Keratinocyte (primary cell): ENCODE results near the gene FOXI2.

Source experiments
- EZH2 ChIP-seq: IDR thresholded peaks from one replicate; pipeline ENCODE4 v1.6.1; 2012; ENCODE audit warnings: inconsistent platforms, mild to moderate bottlenecking, low read length, moderate library complexity
- TF ChIP-seq, protein P1 (sequence below), 3 experiments: IDR thresholded peaks in 1 of 3; conservative IDR thresholded peaks in 1 of 3; optimal IDR thresholded peaks in 1 of 3; 2 replicates in 2 of 3; 3 replicates in 1 of 3; pipeline versions ENCODE3 to v1.5.1; 2011; ENCODE audit warnings: low read length in 3 of 3, mild to moderate bottlenecking in 3 of 3, moderate library complexity in 2 of 3, control low read depth in 1 of 3, inconsistent platforms in 1 of 3; ENCODE audit not compliant: insufficient read depth in 2 of 3; ENCODE audit errors: extremely low read depth in 1 of 3

DNA sequence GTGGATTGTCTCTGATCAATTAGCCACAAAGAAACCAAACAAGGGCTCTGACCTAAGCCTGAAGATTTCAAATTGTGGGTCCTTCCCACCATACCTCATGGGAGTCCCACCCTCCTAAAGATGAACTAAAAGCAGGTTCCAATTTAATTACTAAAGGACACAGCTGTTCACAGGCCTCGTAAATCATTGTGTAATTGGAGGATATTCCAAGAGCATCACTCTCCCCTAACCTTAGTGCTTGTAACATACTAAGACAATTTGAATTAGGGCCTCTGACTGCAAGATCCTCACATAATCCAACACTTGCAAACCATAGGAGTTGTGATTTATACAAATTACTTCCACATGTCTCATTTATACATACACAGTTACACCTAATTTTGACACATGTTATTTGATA, 44.4 kb downstream of the FOXI2 start:
- TF ChIP-seq, protein P1, sequence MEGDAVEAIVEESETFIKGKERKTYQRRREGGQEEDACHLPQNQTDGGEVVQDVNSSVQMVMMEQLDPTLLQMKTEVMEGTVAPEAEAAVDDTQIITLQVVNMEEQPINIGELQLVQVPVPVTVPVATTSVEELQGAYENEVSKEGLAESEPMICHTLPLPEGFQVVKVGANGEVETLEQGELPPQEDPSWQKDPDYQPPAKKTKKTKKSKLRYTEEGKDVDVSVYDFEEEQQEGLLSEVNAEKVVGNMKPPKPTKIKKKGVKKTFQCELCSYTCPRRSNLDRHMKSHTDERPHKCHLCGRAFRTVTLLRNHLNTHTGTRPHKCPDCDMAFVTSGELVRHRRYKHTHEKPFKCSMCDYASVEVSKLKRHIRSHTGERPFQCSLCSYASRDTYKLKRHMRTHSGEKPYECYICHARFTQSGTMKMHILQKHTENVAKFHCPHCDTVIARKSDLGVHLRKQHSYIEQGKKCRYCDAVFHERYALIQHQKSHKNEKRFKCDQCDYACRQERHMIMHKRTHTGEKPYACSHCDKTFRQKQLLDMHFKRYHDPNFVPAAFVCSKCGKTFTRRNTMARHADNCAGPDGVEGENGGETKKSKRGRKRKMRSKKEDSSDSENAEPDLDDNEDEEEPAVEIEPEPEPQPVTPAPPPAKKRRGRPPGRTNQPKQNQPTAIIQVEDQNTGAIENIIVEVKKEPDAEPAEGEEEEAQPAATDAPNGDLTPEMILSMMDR (optimal IDR thresholded peaks at IDR 0.05 in 1 of 3, IDR thresholded peaks at IDR 0.05 in 1 of 3, conservative IDR thresholded peaks at IDR 0.05 in 1 of 3; ENCODE audit: extremely low read depth in 1 of 3, insufficient read depth in 2 of 3, low read length in 3 of 3) = no peak
- TF ChIP-seq EZH2 = no peak
